Liver (tissue), 9 donors: Measurements from ENCODE around the gene CLNS1A. TPM values are rescaled to one million over a fixed set of nuclear protein-coding genes. Genes with fewer than 3 reads are reported as not detected.

Source experiments
- DNase-seq: peaks from one replicate; pipeline ENCODE4 v3.0.0-alpha.2; 2017; ENCODE audit warnings: low spot score
- H3K27ac ChIP-seq, 2 donors: one replicate each; pipeline ENCODE4 v1.7.0; 2013; ENCODE audit warnings: inconsistent platforms in 2 of 2, low read length in 2 of 2, control low read depth in 1 of 2, low read depth in 1 of 2, mild to moderate bottlenecking in 1 of 2
- H3K27me3 ChIP-seq, 4 donors: one replicate each; pipeline versions ENCODE4 v1.6.1 to v1.7.0; 2013; ENCODE audit warnings: low read length in 3 of 4, inconsistent platforms in 1 of 4, mild to moderate bottlenecking in 1 of 4, moderate library complexity in 1 of 4; ENCODE audit not compliant: control insufficient read depth in 4 of 4, insufficient read depth in 4 of 4
- H3K36me3 ChIP-seq, 4 donors: one replicate each; pipeline versions ENCODE4 v1.6.1 to v1.7.0; 2013; ENCODE audit warnings: low read length in 3 of 4, mild to moderate bottlenecking in 3 of 4, low read depth in 1 of 4, moderate library complexity in 1 of 4; ENCODE audit not compliant: control insufficient read depth in 4 of 4, insufficient read depth in 3 of 4
- H3K4me1 ChIP-seq, 4 donors: one replicate each; pipeline versions ENCODE4 v1.6.1 to v1.7.0; 2013; ENCODE audit warnings: low read length in 3 of 4, mild to moderate bottlenecking in 3 of 4, moderate library complexity in 1 of 4; ENCODE audit not compliant: control insufficient read depth in 4 of 4, insufficient read depth in 4 of 4
- H3K4me3 ChIP-seq, 3 donors: one replicate each; pipeline versions ENCODE4 v1.6.1 to v1.7.0; 2013; ENCODE audit warnings: low read length in 3 of 3, control low read depth in 1 of 3, low read depth in 1 of 3, mild to moderate bottlenecking in 1 of 3
- H3K9ac ChIP-seq, 2 donors: one replicate each; pipeline ENCODE4 v1.7.0; 2013; ENCODE audit warnings: low read length in 2 of 2, mild to moderate bottlenecking in 2 of 2, moderate library complexity in 2 of 2, control low read depth in 1 of 2, low read depth in 1 of 2
- H3K9me3 ChIP-seq, 4 donors: one replicate each; pipeline versions ENCODE4 v1.6.1 to v1.7.0; 2013; ENCODE audit warnings: low read length in 3 of 4; ENCODE audit not compliant: control insufficient read depth in 4 of 4
- ATF3 ChIP-seq: IDR thresholded peaks from 2 replicates; pipeline ENCODE4 v1.6.1; 2016; ENCODE audit warnings: antibody characterized with exemption
- EGR1 ChIP-seq, 2 donors: IDR thresholded peaks; 2 replicates each; pipeline ENCODE4 v1.6.1; 2016 to 2018; ENCODE audit warnings: antibody characterized with exemption in 2 of 2, low read depth in 2 of 2
- FOXA1 ChIP-seq: IDR thresholded peaks from 2 replicates; pipeline ENCODE4 v1.6.1; 2016; ENCODE audit warnings: antibody characterized with exemption
- FOXA2 ChIP-seq: IDR thresholded peaks from 2 replicates; pipeline ENCODE4 v1.6.1; 2016; ENCODE audit warnings: antibody characterized with exemption
- GABPA ChIP-seq, 2 donors: IDR thresholded peaks in 1 of 2; conservative IDR thresholded peaks in 1 of 2; 2 replicates each; pipeline ENCODE4 v1.6.1; 2016; ENCODE audit warnings: antibody characterized with exemption in 2 of 2, mild to moderate bottlenecking in 1 of 2, moderate library complexity in 1 of 2
- HNF4A ChIP-seq, 2 donors: conservative IDR thresholded peaks; 2 replicates each; pipeline ENCODE4 v1.6.1; 2016; ENCODE audit warnings: antibody characterized with exemption in 2 of 2, mild to moderate bottlenecking in 2 of 2
- HNF4G ChIP-seq: IDR thresholded peaks from 2 replicates; pipeline ENCODE4 v1.6.1; 2016; ENCODE audit warnings: antibody characterized with exemption
- JUND ChIP-seq, 2 donors: IDR thresholded peaks; 2 replicates each; pipeline ENCODE4 v1.6.1; 2016; ENCODE audit warnings: antibody characterized with exemption in 2 of 2
- MAX ChIP-seq: IDR thresholded peaks from 2 replicates; pipeline ENCODE4 v1.6.1; 2016; ENCODE audit warnings: antibody characterized with exemption
- NR2F2 ChIP-seq: IDR thresholded peaks from 2 replicates; pipeline ENCODE4 v1.6.1; 2016; ENCODE audit warnings: antibody characterized with exemption
- RAD21 ChIP-seq, 2 donors: IDR thresholded peaks; 2 replicates each; pipeline ENCODE4 v1.6.1; 2016; ENCODE audit warnings: antibody characterized with exemption in 2 of 2, mild to moderate bottlenecking in 2 of 2
- REST ChIP-seq: IDR thresholded peaks from 2 replicates; pipeline ENCODE4 v1.6.1; 2016; ENCODE audit warnings: antibody characterized with exemption, mild to moderate bottlenecking
- RXRA ChIP-seq, 2 donors: IDR thresholded peaks; 2 replicates each; pipeline ENCODE4 v1.6.1; 2017 to 2018; ENCODE audit warnings: antibody characterized with exemption in 2 of 2, mild to moderate bottlenecking in 1 of 2
- SP1 ChIP-seq: IDR thresholded peaks from 2 replicates; pipeline ENCODE4 v1.6.1; 2018; ENCODE audit warnings: antibody characterized with exemption, mild to moderate bottlenecking
- TAF1 ChIP-seq: conservative IDR thresholded peaks from 2 replicates; pipeline ENCODE4 v1.6.1; 2016; ENCODE audit warnings: antibody characterized with exemption, mild to moderate bottlenecking
- YY1 ChIP-seq: IDR thresholded peaks from 2 replicates; pipeline ENCODE4 v1.6.1; 2016; ENCODE audit warnings: antibody characterized with exemption, mild to moderate bottlenecking
- WGBS: extraction: QIAGEN DNeasy Blood & Tissue Kit; methylation state at CpG from one replicate; pipeline ENCODE4 v1.1.7; 2013; 5-methylcytosine and 5-hydroxymethylcytosine counted together
- polyA plus RNA-seq, 2 donors: library from polyadenylated mRNA; stranded (reverse) in 1 of 2; unstranded in 1 of 2; fragments of 200-250 nt in 1 of 2; fragments of >200 nt in 1 of 2; fragmentation: Nextera tagmentation in 1 of 2; extraction: Ambion mirVana in 1 of 2; gene quantifications; one replicate each; pipeline versions ENCODE4 v1.2.1 to v1.2.3, GENCODE V29; 2013 to 2015
- total RNA-seq, 2 donors: library from RNA; depleted of rRNA; stranded (reverse); fragments of >200 nt; gene quantifications; one replicate each; pipeline ENCODE4 v1.2.3, GENCODE V29; 2014
- TF ChIP-seq, protein P1 (sequence below): fragments of 150-350 bp; IDR thresholded peaks from 2 replicates; pipeline ENCODE4 v1.5.1; 2017; ENCODE audit warnings: improper control_type of control experiment, low read depth, low read length; ENCODE audit not compliant: missing input control
- TF ChIP-seq, protein P2 (sequence below): IDR thresholded peaks from 2 replicates; pipeline ENCODE4 v1.6.1; 2016; ENCODE audit warnings: antibody characterized with exemption
- donor health status: healthy.
- donor health status: healthy.
- donor health status: healthy.
- donor health status: healthy.
- donor health status: healthy.

Gene CLNS1A
- total and polyA plus RNA-seq, 4 donors: 40.4 to 92.8 (median 70.5) TPM

- no peak overlapping the region for H3K27ac ChIP-seq
- no peaks in the 10 kb centered on the region for H3K27me3 ChIP-seq
- H3K4me3 ChIP-seq: no peak overlapping the region
- TF ChIP-seq REST: no peak
- no peak for TF ChIP-seq RAD21 (IDR thresholded peaks at IDR 0.05)
- TF ChIP-seq RXRA (IDR thresholded peaks at IDR 0.05): no peak
- TF ChIP-seq JUND (IDR thresholded peaks at IDR 0.05): no peak
- no peak for TF ChIP-seq ATF3
- no peak for TF ChIP-seq NR2F2
- TF ChIP-seq, protein P1, sequence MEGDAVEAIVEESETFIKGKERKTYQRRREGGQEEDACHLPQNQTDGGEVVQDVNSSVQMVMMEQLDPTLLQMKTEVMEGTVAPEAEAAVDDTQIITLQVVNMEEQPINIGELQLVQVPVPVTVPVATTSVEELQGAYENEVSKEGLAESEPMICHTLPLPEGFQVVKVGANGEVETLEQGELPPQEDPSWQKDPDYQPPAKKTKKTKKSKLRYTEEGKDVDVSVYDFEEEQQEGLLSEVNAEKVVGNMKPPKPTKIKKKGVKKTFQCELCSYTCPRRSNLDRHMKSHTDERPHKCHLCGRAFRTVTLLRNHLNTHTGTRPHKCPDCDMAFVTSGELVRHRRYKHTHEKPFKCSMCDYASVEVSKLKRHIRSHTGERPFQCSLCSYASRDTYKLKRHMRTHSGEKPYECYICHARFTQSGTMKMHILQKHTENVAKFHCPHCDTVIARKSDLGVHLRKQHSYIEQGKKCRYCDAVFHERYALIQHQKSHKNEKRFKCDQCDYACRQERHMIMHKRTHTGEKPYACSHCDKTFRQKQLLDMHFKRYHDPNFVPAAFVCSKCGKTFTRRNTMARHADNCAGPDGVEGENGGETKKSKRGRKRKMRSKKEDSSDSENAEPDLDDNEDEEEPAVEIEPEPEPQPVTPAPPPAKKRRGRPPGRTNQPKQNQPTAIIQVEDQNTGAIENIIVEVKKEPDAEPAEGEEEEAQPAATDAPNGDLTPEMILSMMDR: no peak
- TF ChIP-seq HNF4A (conservative IDR thresholded peaks at IDR 0.05): no peak
- no peak for TF ChIP-seq MAX
- TF ChIP-seq, protein P2, sequence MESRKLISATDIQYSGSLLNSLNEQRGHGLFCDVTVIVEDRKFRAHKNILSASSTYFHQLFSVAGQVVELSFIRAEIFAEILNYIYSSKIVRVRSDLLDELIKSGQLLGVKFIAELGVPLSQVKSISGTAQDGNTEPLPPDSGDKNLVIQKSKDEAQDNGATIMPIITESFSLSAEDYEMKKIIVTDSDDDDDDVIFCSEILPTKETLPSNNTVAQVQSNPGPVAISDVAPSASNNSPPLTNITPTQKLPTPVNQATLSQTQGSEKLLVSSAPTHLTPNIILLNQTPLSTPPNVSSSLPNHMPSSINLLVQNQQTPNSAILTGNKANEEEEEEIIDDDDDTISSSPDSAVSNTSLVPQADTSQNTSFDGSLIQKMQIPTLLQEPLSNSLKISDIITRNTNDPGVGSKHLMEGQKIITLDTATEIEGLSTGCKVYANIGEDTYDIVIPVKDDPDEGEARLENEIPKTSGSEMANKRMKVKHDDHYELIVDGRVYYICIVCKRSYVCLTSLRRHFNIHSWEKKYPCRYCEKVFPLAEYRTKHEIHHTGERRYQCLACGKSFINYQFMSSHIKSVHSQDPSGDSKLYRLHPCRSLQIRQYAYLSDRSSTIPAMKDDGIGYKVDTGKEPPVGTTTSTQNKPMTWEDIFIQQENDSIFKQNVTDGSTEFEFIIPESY: no peak
- no peak for TF ChIP-seq FOXA1
- no peak for TF ChIP-seq FOXA2
- TF ChIP-seq EGR1 (IDR thresholded peaks at IDR 0.05; ENCODE audit: low read depth in 2 of 2): no peak
- TF ChIP-seq TAF1: no peak
- TF ChIP-seq YY1: no peak
- no peak for TF ChIP-seq GABPA (IDR thresholded peaks at IDR 0.05 in 1 of 2, conservative IDR thresholded peaks at IDR 0.05 in 1 of 2)
- TF ChIP-seq HNF4G: no peak
- TF ChIP-seq SP1: no peak
- no peak overlapping the region for H3K9ac ChIP-seq
- no peaks in the 10 kb centered on the region for H3K9me3 ChIP-seq
- DNase-seq: no peak
- H3K36me3 ChIP-seq: peaks cover 0 to 2% (median 0%) of the 10 kb centered on the region in 4 donors
- H3K4me1 ChIP-seq: peaks cover 0 to 14% (median 8%) of the 10 kb centered on the region in 4 donors
- WGBS: 88% methylated on average over 2 of the region's 2 CpGs
Observed at GRCh38 chr11:77598195-77598594, 39.4 kb downstream of the CLNS1A start.
